IPS DF 19.7 (cell line): ENCODE results near the gene AKR1C4.
"Not testable (repeated sequence)": the region's sequence is repeated elsewhere in the genome, so short reads cannot be mapped to it uniquely, and the experiment has no call there.

ENCODE experiments used
- DNase-seq: peaks from one replicate; pipeline ENCODE4 v3.0.0-alpha.2; 2013; ENCODE audit warnings: low read depth, low spot score

Gene AKR1C4

GRCh38 chr10:5206799-5207198 is 10.2 kb downstream of the AKR1C4 start:
- no peak for DNase-seq

GRCh38 chr10:5209776-5210175 is 13.1 kb downstream of the AKR1C4 start:
- not testable (repeated sequence) for DNase-seq

- not testable (repeated sequence) for DNase-seq
Measured at GRCh38 chr10:5210261-5210660, 13.6 kb downstream of the AKR1C4 start.

DNA sequence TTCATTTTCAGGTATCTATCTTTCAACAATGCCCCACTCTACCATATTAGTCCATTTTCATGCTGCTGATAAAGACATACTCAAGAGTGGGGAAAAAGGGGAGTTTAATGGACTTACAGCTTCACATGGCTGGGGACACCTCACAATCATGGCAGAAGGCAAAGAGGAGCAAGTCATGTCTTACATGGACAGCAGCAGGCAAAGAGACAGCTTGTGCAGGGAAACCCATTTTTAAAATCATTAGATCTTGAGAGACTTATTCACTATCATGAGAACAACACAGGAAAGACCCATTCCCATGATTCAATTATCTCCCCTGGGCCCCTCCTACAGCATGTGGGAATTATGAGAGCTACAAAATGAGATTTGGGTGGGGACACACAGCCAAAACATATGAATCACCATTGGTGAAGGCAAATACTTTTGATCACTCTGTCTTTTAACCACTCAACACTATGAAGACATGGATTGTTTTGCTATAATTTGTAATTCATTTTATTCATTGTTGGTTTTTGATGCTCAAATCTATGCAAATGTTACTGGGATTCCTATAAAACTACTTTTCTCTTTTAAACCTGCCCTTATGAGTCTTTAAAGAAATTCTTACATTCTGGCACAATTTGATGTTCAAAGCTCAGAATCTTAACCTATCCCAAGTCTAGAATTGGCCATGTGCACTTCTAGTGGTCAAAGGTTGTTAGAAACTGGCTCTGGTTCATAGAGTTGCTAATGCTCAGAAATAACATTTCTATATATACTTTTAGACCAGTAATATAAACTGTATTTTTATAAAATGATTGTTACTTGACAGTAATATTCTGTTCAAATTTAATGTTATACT is 15.3 kb downstream of the AKR1C4 start:
- no peak for DNase-seq

DNA sequence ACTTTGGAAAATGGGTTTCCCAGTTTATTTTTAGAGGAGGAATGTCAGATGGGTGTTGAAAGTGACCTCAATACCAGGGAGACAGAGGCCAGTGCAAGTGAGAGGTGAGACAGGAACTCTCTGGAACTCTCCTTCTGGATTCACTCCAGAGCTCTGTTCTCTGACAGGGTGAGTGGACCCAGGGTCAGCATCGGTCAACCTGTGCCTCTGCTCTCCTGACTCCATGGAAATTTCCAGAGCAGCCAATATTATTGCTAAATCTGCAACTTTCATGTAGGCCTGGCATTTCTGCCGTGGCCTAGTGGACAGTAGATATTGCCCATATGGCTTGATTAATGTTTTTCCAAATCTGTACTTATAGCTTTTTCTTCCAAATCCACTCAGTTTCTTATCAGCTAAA is 20.2 kb downstream of the AKR1C4 start:
- DNase-seq, result no peak

- no peak for DNase-seq
Measured at GRCh38 chr10:5219262-5219661, 22.6 kb downstream of the AKR1C4 start.

GRCh38 chr10:5222942-5223341 is 26.3 kb downstream of the AKR1C4 start:
- DNase-seq, result not testable (repeated sequence)

DNA sequence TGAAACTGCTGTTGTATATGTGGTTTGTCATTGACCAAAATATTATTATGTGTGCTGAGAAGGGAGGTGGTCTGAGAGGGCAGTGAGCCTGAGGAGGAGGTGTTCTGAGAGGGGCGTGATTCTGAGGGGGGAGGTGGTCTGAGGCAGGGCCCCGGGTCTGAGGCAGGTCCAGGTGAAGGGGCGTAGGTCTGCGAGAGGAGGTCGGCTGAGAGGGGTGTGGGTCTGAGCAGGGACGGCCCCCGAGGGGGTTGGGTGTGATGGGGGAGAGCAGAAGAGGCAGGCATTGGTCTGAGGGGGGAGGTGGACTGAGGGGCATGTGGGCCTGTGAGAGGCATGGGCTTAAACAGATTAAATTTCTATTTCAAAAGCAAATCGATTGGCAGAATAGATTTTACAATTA is 32.4 kb downstream of the AKR1C4 start:
- no peak for DNase-seq

- DNase-seq, result no peak
Measured at GRCh38 chr10:5233324-5233723, 36.7 kb downstream of the AKR1C4 start.

DNA sequence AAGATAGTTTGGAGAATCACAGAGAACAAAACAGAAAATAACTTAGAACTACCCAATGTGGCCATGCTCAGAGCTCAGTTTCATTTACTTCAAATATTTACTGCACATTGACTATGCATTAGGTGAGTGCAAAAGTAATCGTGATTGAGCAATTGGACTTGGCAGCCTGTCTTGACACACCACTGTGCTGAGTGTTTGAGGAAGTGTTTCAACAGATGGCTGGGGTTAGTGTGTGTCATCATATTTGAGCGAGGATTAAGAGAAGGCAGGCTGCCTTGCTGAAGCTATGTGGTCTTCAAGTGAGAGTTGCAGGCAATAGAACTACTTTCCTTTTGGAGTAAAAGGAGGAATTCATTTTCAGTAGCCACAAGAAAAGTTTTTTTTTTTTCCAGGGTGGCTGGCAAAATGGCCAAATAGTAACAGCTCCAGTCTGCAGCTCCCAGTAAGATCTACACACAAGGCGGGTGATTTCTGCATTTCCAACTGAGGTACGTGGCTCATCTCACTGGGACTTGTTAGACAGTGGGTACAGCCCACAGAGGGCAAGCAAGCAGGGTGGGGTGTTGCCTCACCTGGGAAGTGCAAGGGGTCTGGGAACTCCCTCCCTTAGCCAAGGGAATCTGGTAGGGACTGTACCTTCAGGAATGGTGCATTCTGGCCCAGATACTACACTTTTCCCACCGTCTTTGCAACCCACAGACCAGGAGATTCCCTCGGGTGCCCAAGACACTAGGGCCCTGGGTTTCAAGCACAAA is 37.6 kb downstream of the AKR1C4 start:
- DNase-seq, result no peak

- DNase-seq, result not testable (repeated sequence)
Measured at GRCh38 chr10:5237541-5237940, 40.9 kb downstream of the AKR1C4 start.

- no peak for DNase-seq
Measured at GRCh38 chr10:5242585-5242984, 45.9 kb downstream of the AKR1C4 start.

DNA sequence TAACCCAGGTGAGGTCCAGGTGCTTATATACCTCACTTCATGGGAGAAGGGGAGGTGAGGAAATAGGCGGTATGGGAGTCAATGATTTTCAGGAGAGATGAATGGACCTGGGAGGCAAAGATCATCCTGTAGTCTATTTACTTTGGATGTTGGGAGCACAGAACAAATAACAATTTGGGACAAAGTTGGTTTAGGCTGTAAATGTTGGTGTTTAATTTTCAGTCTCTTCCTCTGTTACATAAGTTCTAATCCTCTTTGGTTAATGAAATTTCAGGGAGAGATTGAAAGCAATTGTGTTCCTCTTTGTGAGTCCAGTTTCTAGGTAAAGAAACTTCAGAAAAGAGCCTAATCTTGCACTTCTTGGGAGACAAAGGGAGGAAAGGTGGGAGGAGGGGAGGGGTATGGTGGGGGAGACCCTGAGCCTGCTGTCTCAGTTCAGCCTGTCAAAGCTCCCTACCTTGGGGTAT is 46.9 kb downstream of the AKR1C4 start:
- no peak for DNase-seq

DNA sequence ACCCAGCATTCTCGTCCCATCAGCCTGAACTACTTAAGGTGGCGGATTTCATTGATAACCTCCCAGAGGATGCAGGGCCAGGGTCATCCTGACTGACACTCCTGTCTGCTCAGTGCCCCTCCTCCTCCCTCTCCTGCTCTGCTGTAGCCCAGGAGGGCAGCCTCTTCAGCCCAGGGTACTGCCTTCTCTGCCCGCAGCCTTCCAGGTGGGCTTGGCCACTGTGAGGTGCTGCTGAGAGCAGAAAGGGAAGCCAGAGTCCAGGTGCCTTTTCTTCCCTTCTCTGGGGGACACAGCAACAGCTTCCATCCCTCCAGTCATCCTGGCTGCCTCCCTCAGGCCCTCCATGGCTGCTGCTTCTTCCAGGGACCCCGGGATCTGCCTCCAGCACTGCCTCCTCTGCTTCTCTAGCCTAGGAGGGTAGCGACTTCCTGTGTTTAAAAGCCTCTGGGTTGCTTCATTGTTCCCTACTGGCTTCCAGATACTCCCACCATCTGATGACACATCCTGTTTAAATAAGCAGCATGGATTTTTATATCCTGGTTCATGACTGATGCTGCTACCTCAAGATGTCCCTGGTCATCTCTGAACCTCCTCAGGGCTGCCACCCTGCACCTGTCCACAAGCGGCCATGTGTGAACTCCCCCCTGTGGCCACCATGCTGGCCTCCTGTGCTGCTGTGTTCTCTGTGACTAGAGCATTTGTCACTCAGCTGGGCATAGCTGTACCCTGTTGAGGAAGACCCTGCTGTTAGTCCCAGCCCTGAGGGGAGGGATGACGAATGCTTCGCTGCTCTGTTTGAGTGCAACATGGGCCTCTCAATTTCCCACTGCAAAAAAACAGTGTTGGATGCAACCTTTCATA is 55.8 kb downstream of the AKR1C4 start:
- DNase-seq, result peak; percentile 7

GRCh38 chr10:5254488-5254887 is 57.9 kb downstream of the AKR1C4 start:
- DNase-seq, result no peak

- not testable (repeated sequence) for DNase-seq
Measured at GRCh38 chr10:5257768-5258167, 61.1 kb downstream of the AKR1C4 start.

- no peak for DNase-seq
Measured at GRCh38 chr10:5259132-5259951, 62.7 kb downstream of the AKR1C4 start.

DNA sequence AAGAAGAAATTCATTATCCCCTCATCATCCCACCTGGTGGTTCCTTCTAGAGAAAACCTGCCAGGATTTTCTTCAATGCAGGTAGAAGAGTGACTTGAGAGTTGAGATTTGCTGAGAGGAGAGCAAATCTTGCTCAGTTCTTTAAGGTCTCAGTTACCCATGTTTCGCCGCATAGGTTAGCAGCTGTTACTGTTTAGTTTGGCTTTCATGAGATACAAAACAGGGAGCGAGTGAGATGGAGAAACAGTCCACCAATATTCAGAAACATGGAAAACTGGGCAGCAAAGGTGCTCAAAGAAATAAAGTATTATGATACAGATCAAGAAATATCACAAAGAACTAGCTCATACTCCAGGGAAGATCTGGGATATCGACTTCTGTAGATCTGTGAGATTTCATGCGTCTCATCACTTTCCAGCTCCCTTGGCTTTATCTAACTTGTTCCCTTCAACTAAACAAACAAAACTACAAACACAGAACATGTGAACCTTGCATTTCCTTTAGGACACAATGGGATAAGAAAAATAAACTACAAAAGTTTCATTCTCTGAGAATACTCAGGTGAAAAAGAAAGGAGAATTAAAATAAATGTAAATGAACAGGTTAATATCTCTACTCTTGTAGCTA is 63.4 kb downstream of the AKR1C4 start:
- DNase-seq, result no peak

GRCh38 chr10:5260828-5261227 is 64.2 kb downstream of the AKR1C4 start:
- no peak for DNase-seq

- DNase-seq, result no peak
Measured at GRCh38 chr10:5265139-5265538, 68.5 kb downstream of the AKR1C4 start.
